NCI-H1436 (cell line): ENCODE data around the gene NRP1.

Experiments
- DNase-seq: peaks from one replicate; lab custom pipeline; 2025; lab: John Stamatoyannopoulos, UW

The NRP1 gene

GRCh38 chr10:33183655-33184054 is 150.8 kb downstream of the NRP1 start:
- DNase-seq = no peak

- DNase-seq = no peak
Observed at GRCh38 chr10:33180921-33181320, 153.5 kb downstream of the NRP1 start.

DNA sequence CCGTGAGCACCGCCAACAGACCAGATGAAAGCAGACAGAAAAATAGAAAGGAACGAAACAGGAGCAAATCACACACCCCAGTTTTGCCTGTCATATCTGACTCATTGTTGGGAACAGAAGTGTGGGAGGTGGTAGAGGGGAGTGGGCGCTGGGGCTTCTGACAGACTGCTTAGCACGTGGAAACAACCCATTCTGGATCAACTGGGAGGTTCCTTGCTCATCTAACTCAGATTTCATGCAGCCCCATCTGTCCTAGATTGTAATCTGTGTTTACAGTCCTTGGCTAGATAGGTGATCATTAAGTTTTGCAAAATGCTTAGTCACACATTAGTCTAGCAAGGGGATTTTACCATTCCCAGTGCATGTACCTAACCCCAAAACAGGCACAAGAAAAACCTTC is 154.1 kb downstream of the NRP1 start:
- no peak for DNase-seq

- no peak for DNase-seq
Observed at GRCh38 chr10:33179067-33179466, 155.4 kb downstream of the NRP1 start.

GRCh38 chr10:33178026-33178755 is 156.3 kb downstream of the NRP1 start:
- DNase-seq = no peak

DNA sequence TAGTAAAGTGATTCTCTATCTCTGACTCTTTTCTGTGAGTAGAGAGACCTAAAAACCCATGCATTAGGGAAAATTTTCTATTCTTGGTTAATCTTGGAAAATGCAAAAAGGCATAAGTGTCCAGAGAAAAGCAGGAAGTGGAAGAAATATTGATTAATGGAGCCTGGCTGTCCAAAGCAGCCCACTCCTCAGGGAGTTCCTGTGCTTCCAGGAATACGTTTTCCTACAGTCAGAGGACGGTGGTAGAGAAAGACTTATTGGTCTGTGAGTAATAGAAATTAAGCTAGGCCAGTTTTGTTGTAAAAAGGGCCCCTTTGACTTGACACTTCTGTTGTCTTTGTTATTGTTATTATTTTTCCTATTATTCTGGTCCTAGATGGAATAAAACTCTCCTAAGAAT is 157.8 kb downstream of the NRP1 start:
- no peak for DNase-seq

GRCh38 chr10:33174674-33175434 is 159.6 kb downstream of the NRP1 start:
- no peak for DNase-seq

DNA sequence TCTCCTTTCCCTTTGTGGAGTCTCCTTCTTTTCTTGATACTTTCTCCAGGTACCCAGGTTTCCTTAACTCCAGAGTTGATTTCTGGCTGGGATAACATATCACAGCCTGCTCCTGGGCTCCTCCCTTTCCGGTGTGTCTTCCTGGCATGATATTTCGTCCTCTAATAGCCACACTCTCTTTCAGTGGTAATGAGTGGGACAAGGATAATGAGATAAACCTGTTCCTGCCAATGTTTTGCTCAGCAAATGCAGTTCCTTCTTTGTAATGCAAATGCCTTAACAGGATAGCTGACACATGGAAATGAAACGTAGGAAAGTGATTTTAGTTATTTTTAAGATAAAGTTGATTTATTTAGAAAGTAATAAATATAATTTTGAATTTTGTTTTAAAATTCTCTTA is 168.6 kb downstream of the NRP1 start:
- DNase-seq = no peak

- peak; percentile 86 for DNase-seq
Observed at GRCh38 chr10:33164060-33164709, 170.3 kb downstream of the NRP1 start.

GRCh38 chr10:33162248-33162575 is 172.3 kb downstream of the NRP1 start:
- no peak for DNase-seq

GRCh38 chr10:33161550-33162247 is 172.8 kb downstream of the NRP1 start:
- no peak for DNase-seq

DNA sequence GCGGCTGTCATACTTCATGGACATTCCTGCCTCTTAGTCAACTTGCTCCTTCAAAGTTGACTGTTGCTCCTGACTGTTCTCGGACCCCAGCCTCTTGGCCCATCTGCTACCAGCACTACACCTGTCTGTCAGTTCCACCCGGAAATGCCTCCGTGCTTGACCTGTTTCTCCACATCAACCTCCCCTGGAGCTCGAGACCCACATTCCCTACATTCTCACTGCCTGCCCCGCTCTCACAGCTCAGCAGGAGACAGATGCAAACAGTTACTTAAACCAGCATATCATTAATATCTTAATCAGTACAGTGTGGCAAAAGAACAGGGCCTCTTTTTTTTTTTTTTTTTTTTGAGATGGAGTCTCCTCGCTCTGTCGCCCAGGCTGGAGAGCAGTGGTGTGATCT is 174.3 kb downstream of the NRP1 start:
- DNase-seq = no peak

GRCh38 chr10:33157103-33157502 is 177.4 kb downstream of the NRP1 start:
- DNase-seq = no peak

GRCh38 chr10:33155720-33156638 is 178.5 kb downstream of the NRP1 start:
- no peak for DNase-seq

- DNase-seq = no peak
Observed at GRCh38 chr10:33154590-33154989, 179.9 kb downstream of the NRP1 start.

- no peak for DNase-seq
Observed at GRCh38 chr10:33153968-33154327, 180.5 kb downstream of the NRP1 start.

DNA sequence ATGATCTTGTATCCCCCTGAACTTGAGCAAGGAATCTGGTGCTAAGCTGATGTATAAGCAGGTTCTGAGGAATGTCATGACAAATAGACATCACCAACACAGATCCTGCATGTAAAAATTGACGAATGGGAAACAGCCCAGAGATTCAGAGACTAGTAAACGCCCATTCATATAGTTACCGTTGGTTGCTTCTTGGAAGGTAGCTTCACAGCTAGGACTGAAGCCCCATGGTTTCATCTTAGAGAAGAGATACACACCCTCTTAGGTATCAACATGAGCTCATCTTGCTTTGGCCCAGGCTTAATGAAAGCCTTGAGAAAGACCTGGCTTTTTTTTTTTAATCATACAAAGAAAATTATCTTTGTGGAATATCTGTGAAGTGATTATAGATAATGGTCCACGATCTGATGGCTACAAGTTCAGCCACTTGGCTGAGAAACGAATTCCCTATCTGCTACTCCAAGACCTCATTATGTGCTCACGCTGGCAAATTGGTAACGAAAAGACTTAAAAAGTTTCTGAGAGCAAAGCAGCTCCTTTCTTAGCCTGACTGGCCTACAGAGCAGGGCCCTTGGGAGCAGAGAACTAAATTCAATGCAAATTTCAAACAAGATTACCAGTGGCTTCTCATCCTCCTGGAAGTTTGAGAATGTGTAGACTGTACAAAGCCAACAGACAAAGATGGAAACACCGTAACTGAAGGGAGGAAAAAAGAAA is 181.1 kb downstream of the NRP1 start:
- DNase-seq = no peak

DNA sequence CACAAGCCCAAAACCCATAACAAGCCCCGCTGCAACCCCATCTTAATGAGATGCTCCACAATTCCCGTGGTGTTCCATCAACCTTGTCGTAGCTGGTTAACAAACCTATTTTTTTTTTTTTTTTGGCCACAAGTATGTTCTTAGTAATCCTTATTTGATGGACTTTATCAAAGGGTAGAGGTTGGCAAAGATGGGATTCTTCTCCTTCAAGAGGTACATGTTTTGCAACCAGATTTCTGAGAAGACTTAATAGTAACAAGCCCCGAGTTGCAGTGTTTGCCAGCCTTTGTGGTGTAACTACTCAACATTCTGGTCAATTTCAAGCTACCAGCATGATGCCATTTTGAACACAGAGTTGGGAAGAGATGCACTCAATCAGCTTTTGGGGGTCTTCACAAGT is 181.7 kb downstream of the NRP1 start:
- no peak for DNase-seq

- DNase-seq = no peak
Observed at GRCh38 chr10:33152146-33152545, 182.3 kb downstream of the NRP1 start.

GRCh38 chr10:33151344-33151864 is 183.1 kb downstream of the NRP1 start:
- no peak for DNase-seq

DNA sequence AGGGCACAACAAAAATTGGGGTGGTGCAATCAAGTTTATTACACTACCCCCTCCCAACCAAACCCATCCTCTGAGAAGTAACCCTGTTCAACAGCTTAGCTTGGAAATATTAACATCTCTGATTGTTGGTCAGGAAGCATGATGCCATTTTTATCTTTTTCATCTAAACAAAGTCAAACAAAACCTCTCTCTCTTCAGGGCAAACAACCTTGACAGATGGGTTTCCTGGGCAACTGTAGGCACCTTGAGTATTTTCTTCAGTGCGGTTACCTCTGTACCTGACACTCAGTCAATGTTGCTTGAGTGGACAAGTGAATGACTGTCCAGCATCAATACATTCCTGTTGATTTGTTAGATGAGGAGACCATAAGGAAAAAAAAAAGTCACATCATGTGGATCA is 183.6 kb downstream of the NRP1 start:
- DNase-seq = no peak
